OCI-LY7 (cell line): ENCODE measurements around the gene MTCL1.

ENCODE experiments used
- EZH2phosphoT487 ChIP-seq: fragments of 200-600 bp; sonication (generic); IDR thresholded peaks from 2 replicates; pipeline ENCODE4 v1.6.1; 2018; ENCODE audit warnings: low read depth, borderline replicate concordance, mild to moderate bottlenecking, mixed run types, antibody characterized with exemption, low read length, moderate library complexity, mixed read lengths
- TF ChIP-seq, protein P1 (sequence below): fragments of 200-600 bp; sonication (generic); conservative IDR thresholded peaks from 2 replicates; pipeline ENCODE4 v1.5.1; 2014; ENCODE audit warnings: mild to moderate bottlenecking, antibody characterized with exemption, low read length, moderate library complexity, mixed read lengths

DNA sequence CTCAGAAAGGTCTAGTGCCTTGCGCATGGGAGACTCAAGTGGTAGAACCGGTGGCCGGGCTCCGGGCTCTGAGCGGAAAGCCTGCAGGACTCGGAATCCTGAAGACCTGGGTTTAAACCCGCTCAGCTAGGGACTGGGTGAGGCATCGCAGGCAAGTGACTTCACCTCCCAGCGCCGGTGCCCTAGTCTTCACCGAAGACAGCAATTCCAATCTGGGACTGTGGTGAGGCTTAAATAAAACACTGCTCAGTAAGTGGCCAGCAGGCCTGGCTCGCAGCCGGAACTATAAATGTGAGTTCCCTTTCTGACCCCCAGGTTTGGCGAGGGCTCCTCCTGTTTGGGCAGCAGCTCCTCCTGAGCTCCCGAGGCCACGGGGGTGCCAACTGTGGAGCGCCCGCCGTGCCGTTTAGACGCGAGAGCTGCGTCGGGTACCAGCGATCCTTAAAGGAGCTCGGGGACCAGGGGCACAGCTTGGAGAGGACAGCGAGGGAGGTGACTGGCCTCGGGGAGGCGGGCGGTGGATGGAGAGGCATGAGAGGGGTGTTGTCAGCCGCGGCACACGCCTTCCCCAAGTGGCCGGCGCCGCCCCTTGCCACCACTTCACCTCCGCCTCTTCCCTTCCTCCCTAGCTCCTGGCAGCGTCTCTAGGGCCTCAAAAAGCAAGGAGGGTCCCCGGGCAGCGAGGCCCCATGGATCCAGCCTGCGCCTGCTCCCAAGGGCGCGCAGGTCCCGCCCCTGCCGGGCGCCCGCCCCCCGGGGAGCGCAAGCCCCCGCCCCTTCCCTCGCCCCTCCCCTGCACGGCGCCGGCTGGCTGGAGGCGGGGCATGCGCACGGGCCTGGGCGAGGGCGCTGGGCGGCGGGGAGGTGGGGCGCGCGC is 757 bp upstream of the MTCL1 start:
- TF ChIP-seq, protein P1, sequence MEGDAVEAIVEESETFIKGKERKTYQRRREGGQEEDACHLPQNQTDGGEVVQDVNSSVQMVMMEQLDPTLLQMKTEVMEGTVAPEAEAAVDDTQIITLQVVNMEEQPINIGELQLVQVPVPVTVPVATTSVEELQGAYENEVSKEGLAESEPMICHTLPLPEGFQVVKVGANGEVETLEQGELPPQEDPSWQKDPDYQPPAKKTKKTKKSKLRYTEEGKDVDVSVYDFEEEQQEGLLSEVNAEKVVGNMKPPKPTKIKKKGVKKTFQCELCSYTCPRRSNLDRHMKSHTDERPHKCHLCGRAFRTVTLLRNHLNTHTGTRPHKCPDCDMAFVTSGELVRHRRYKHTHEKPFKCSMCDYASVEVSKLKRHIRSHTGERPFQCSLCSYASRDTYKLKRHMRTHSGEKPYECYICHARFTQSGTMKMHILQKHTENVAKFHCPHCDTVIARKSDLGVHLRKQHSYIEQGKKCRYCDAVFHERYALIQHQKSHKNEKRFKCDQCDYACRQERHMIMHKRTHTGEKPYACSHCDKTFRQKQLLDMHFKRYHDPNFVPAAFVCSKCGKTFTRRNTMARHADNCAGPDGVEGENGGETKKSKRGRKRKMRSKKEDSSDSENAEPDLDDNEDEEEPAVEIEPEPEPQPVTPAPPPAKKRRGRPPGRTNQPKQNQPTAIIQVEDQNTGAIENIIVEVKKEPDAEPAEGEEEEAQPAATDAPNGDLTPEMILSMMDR, result no peak
- TF ChIP-seq EZH2phosphoT487, result no peak
